SK-N-SH (cell line): ENCODE data around the gene COQ8B. TPM values are rescaled to one million over a fixed set of nuclear protein-coding genes. Genes with fewer than 3 reads are reported as not detected.
A peak's percentile ranks its signal among the peaks of the same experiment; 100 is the strongest.

Source experiments
- CTCF ChIA-PET: fragments of 300-600, 350-600 bp; formaldehyde crosslinking; extraction: SDS; loops from one replicate; lab custom pipeline; 2021; lab: Yijun Ruan, JAX
- POLR2A ChIA-PET: fragments of 350-600 bp; sonication (Branson Sonifier 250); formaldehyde crosslinking; extraction: SDS; loops from one replicate; lab custom pipeline; 2020; ENCODE audit warnings: antibody characterized with exemption, inconsistent platforms; lab: Yijun Ruan, JAX
- DNase-seq: peaks from one replicate; pipeline ENCODE4 v3.0.0; 2012
- H2AFZ ChIP-seq: fragments of 200-600 bp; sonication (generic); 2 replicates; pipeline ENCODE4 v1.8.1; 2016; ENCODE audit warnings: antibody characterized with exemption, mild to moderate bottlenecking, low read depth
- H3F3A ChIP-seq: fragments of 200-600 bp; sonication (generic); replicated peaks from 2 replicates; pipeline ENCODE3; 2016; ENCODE audit warnings: antibody characterized with exemption, mild to moderate bottlenecking; ENCODE audit not compliant: insufficient read depth
- H3K27ac ChIP-seq, 2 experiments: fragments of 200-500 bp in 1 of 2; fragments of 200-600 bp in 1 of 2; sonication (Bioruptor generic) in 1 of 2; sonication (generic), shearing (Covaris generic) in 1 of 2; 2 replicates each; pipeline versions ENCODE4 v1.5.1 to v1.6.1; 2014 to 2016; ENCODE audit warnings: low read depth in 2 of 2, inconsistent platforms in 1 of 2, low read length in 1 of 2, mild to moderate bottlenecking in 1 of 2, mixed read lengths in 1 of 2
- H3K27me3 ChIP-seq: fragments of 200-600 bp; sonication (generic), shearing (Covaris generic); 2 replicates; pipeline ENCODE4 v1.6.1; 2016; ENCODE audit warnings: mixed run types; ENCODE audit not compliant: insufficient read depth
- H3K36me3 ChIP-seq, 2 experiments: fragments of 200-500 bp in 1 of 2; fragments of 200-600 bp in 1 of 2; sonication (Bioruptor generic) in 1 of 2; sonication (generic) in 1 of 2; replicated peaks in 1 of 2; 2 replicates each; pipeline versions ENCODE3 to v1.5.1; 2014 to 2016; ENCODE audit warnings: low read length in 1 of 2, mild to moderate bottlenecking in 1 of 2; ENCODE audit not compliant: insufficient read depth in 2 of 2, control insufficient read depth in 1 of 2
- H3K4me1 ChIP-seq, 2 experiments: fragments of 200-500 bp in 1 of 2; fragments of 200-600 bp in 1 of 2; sonication (Bioruptor generic) in 1 of 2; sonication (generic), shearing (Covaris generic) in 1 of 2; 2 replicates each; pipeline versions ENCODE4 v1.5.1 to v1.6.1; 2014 to 2016; ENCODE audit warnings: low read depth in 1 of 2, low read length in 1 of 2, mixed run types in 1 of 2; ENCODE audit not compliant: insufficient read depth in 2 of 2, control insufficient read depth in 1 of 2
- H3K4me2 ChIP-seq: fragments of 200-600 bp; sonication (generic), shearing (Covaris generic); 2 replicates; pipeline ENCODE4 v1.6.1; 2017; ENCODE audit warnings: mixed run types
- H3K4me3 ChIP-seq, 2 experiments: fragments of 200-500 bp in 1 of 2; fragments of 200-600 bp in 1 of 2; sonication (Bioruptor generic) in 1 of 2; sonication (generic), shearing (Covaris generic) in 1 of 2; 2 replicates each; pipeline versions ENCODE4 v1.5.1 to v1.8.1; 2014 to 2016; ENCODE audit warnings: low read depth in 2 of 2, inconsistent platforms in 1 of 2, low read length in 1 of 2, mild to moderate bottlenecking in 1 of 2, mixed read lengths in 1 of 2, moderate library complexity in 1 of 2
- H3K79me2 ChIP-seq: fragments of 200-600 bp; sonication (generic); 2 replicates; pipeline ENCODE4 v1.8.1; 2017; ENCODE audit warnings: mild to moderate bottlenecking; ENCODE audit not compliant: insufficient read depth
- H3K9ac ChIP-seq: fragments of 200-600 bp; sonication (generic); 2 replicates; pipeline ENCODE4 v1.6.1; 2017; ENCODE audit warnings: mixed run types
- H3K9me2 ChIP-seq: fragments of 200-600 bp; sonication (generic); 2 replicates; pipeline ENCODE4 v1.6.1; 2017; ENCODE audit warnings: mixed run types
- H3K9me3 ChIP-seq: fragments of 200-600 bp; sonication (generic); 2 replicates; pipeline ENCODE4 v1.6.1; 2017; ENCODE audit warnings: mixed run types, mild to moderate bottlenecking, moderate library complexity
- H4K20me1 ChIP-seq: fragments of 200-600 bp; sonication (generic); 2 replicates; pipeline ENCODE4 v1.6.1; 2017; ENCODE audit warnings: mild to moderate bottlenecking, mixed run types; ENCODE audit not compliant: insufficient read depth
- CHD2 ChIP-seq: fragments of 150-350 bp; IDR thresholded peaks from 2 replicates; pipeline ENCODE4 v1.6.1; 2018; ENCODE audit warnings: low read length; ENCODE audit not compliant: partially characterized antibody
- CTCF ChIP-seq: fragments of 200-600 bp; sonication (generic); IDR thresholded peaks from 2 replicates; pipeline ENCODE4 v1.6.1; 2017; ENCODE audit warnings: antibody characterized with exemption, mild to moderate bottlenecking, moderate library complexity
- EP300 ChIP-seq, 2 experiments: IDR thresholded peaks; 2 replicates each; pipeline versions ENCODE4 v1.4.0 to v1.6.1; 2012; ENCODE audit warnings: borderline replicate concordance in 1 of 2, low read depth in 1 of 2, low read length in 1 of 2
- FOSL2 ChIP-seq: IDR thresholded peaks from 2 replicates; pipeline ENCODE4 v1.4.0; 2012; ENCODE audit warnings: low read depth, mild to moderate bottlenecking, moderate library complexity, borderline replicate concordance
- FOXJ3 ChIP-seq: sonication (generic); formaldehyde crosslinking; IDR thresholded peaks from 2 replicates; pipeline ENCODE4 v1.5.1; 2020; ENCODE audit warnings: mild to moderate bottlenecking, missing genetic modification reagents
- FOXM1 ChIP-seq: IDR thresholded peaks from 2 replicates; pipeline ENCODE4 v1.4.0; 2012; ENCODE audit warnings: low read depth, mild to moderate bottlenecking
- GABPA ChIP-seq: IDR thresholded peaks from 2 replicates; pipeline ENCODE4 v1.4.0; 2012; ENCODE audit warnings: low read depth, mild to moderate bottlenecking
- GATA2 ChIP-seq: sonication (generic); formaldehyde crosslinking; IDR thresholded peaks from 2 replicates; pipeline ENCODE4 v1.5.0; 2020; ENCODE audit warnings: mild to moderate bottlenecking, missing genetic modification reagents
- MEF2A ChIP-seq: IDR thresholded peaks from 2 replicates; pipeline ENCODE4 v1.4.0; 2012; ENCODE audit warnings: low read depth, borderline replicate concordance
- NFIC ChIP-seq: IDR thresholded peaks from 2 replicates; pipeline ENCODE4 v1.4.0; 2012; ENCODE audit warnings: borderline replicate concordance
- POLR2AphosphoS5 ChIP-seq: IDR thresholded peaks from 2 replicates; pipeline ENCODE4 v1.6.1; 2012; ENCODE audit warnings: low read depth, low read length
- RCOR1 ChIP-seq: fragments of 150-350 bp; IDR thresholded peaks from 2 replicates; pipeline ENCODE4 v1.6.1; 2017; ENCODE audit warnings: antibody characterized with exemption, low read length
- SIN3A ChIP-seq: IDR thresholded peaks from 2 replicates; pipeline ENCODE4 v1.6.1; 2012; ENCODE audit warnings: low read depth, mild to moderate bottlenecking, low read length, moderate library complexity, borderline replicate concordance
- TAF1 ChIP-seq: IDR thresholded peaks from 2 replicates; pipeline ENCODE4 v1.6.1; 2012; ENCODE audit warnings: low read depth, mild to moderate bottlenecking, low read length, moderate library complexity, borderline replicate concordance
- ZBTB33 ChIP-seq: IDR thresholded peaks from 2 replicates; pipeline ENCODE4 v1.4.0; 2012; ENCODE audit warnings: low read depth, borderline replicate concordance
- WGBS: methylation state at CpG from one replicate; pipeline ENCODE4 v1.1.6; 2017; ENCODE audit warnings: low lambda C conversion rate; 5-methylcytosine and 5-hydroxymethylcytosine counted together
- polyA plus RNA-seq, 3 experiments: library from polyadenylated mRNA; depleted of rRNA; stranded (reverse); fragments of >200 nt; gene quantifications; 2 replicates each; pipeline ENCODE4 v1.2.3, GENCODE V29; 2012
- TF ChIP-seq, protein P1 (sequence below): fragments of 150-350 bp; IDR thresholded peaks from 2 replicates; pipeline ENCODE4 v1.6.1; 2016; ENCODE audit warnings: mild to moderate bottlenecking, low read depth, low read length
- TF ChIP-seq, protein P2 (sequence below): IDR thresholded peaks from 2 replicates; pipeline ENCODE4 v1.4.0; 2012; ENCODE audit warnings: low read depth, borderline replicate concordance
- TF ChIP-seq, protein P3 (sequence below): fragments of 150-350 bp; IDR thresholded peaks from 2 replicates; pipeline ENCODE4 v1.6.1; 2017; ENCODE audit warnings: antibody characterized with exemption, low read length, low read depth, borderline replicate concordance

The COQ8B gene
- polyA plus RNA-seq, 1 of the 3 experiments (the other 2 are of a cell fraction), result 43.8 TPM

DNA sequence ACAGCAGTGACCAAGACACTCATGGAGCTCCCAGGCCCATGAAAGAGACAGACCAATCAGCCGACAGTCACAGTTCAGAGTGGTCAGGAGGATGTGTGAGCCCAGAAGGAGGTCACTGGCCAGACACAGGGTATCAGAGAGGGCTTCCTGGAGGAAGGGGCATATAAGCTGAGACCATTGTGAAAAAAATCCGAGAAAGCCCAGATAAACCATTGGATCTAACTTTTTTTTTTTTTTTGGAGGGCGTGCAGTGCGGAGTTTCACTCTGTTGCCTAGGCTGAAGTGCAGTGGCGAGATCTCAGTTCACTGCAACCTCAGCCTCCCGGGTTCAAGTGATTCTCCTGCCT is 4.4 kb upstream of the COQ8B start:
- Histone ChIP-seq H3F3A (peaks cover 10% of the 10 kb centered on the region), H3K36me3 (peaks cover 0 to 20% of the 10 kb centered on the region in 2 experiments), H4K20me1 (peaks cover 7% of the 10 kb centered on the region; the same call in 1 of the 2 replicates), H3K4me2 (0 out of 2 replicates have a peak overlapping the region, but pooled peaks have one; percentile 89), H3K4me3 (no peak overlapping the region), H3K4me1 (peaks cover 8 to 20% of the 10 kb centered on the region in 2 experiments; a peak in 1 of 4 replicates), H3K79me2 (peaks cover 79% of the 10 kb centered on the region), H3K27ac (no peak overlapping the region), H3K9me3 (no peaks in the 10 kb centered on the region), H2AFZ (no peak overlapping the region), H3K9me2 (no peaks in the 10 kb centered on the region), H3K27me3 (no peaks in the 10 kb centered on the region), H3K9ac (no peak overlapping the region)
- TF ChIP-seq MEF2A (no peak), POLR2AphosphoS5 (no peak), EP300 (IDR thresholded peaks at IDR 0.05; ENCODE audit: borderline replicate concordance in 1 of 2, low read depth in 1 of 2, low read length in 1 of 2) (no peak), FOSL2 (no peak), FOXJ3 (CRISPR knock-in tag) (no peak), ZBTB33 (no peak), RCOR1 (no peak)
- TF ChIP-seq, protein P1, sequence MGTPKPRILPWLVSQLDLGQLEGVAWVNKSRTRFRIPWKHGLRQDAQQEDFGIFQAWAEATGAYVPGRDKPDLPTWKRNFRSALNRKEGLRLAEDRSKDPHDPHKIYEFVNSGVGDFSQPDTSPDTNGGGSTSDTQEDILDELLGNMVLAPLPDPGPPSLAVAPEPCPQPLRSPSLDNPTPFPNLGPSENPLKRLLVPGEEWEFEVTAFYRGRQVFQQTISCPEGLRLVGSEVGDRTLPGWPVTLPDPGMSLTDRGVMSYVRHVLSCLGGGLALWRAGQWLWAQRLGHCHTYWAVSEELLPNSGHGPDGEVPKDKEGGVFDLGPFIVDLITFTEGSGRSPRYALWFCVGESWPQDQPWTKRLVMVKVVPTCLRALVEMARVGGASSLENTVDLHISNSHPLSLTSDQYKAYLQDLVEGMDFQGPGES, result no peak
- TF ChIP-seq, protein P2, sequence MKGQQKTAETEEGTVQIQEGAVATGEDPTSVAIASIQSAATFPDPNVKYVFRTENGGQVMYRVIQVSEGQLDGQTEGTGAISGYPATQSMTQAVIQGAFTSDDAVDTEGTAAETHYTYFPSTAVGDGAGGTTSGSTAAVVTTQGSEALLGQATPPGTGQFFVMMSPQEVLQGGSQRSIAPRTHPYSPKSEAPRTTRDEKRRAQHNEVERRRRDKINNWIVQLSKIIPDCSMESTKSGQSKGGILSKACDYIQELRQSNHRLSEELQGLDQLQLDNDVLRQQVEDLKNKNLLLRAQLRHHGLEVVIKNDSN, result no peak
- DNase-seq, result no peak
- CTCF ChIA-PET, result interaction anchor here (0.9 to 1.9 kb wide), 3 partner anchors 77 to 86 kb away, joined by 3 to 7 read pairs (median 3); partner anchors contain the start of gene EGLN2
- 85% methylated on average over 6 of the region's 6 CpGs for WGBS
- POLR2A ChIA-PET, result interaction anchor here (1.0 kb wide), 1 partner anchor 23 kb away, joined by 8 read pairs; no protein-coding TSS in a partner anchor

DNA sequence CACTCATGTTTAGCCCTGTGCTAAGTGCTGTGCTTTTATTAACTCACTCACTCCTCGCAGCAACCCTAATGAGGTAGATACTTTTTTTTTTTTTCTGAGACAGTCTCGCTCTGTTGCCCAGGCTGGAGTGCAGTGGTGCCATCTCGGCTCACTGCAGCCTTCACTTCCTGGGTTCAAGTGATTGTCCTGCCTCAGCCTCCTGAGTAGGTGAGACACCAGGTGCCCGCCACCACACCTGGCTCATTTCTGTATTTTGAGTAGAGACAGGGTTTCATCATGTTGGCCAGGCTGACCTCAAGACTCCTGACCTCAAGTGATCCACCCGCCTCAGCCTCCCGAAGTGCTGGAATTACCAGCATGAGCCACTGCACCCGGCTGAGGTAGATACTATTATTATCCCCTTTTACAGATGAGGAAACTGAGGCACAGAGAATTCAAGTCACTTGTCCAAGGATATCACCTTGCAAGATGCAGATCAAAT is 2.8 kb upstream of the COQ8B start:
- no peak for DNase-seq
- H3K4me1 ChIP-seq, result peaks cover 8 to 30% of the 10 kb centered on the region in 2 experiments; a peak in 1 of 4 replicates
- no peak overlapping the region for H3K27ac ChIP-seq
- H3K4me3 ChIP-seq, result peak overlapping the region; percentile 70 to 80; a peak in 3 of 4 replicates
- peak overlapping the region; percentile 98; the same call in 1 of the 2 replicates for H3K9ac ChIP-seq
- ChIA-PET CTCF (no interaction called here), POLR2A (interaction anchor here (0.6 kb wide), 1 partner anchor 15 kb away, joined by 3 read pairs; no protein-coding TSS in a partner anchor)
- no peak overlapping the region for H2AFZ ChIP-seq
- H3F3A ChIP-seq, result peaks cover 17% of the 10 kb centered on the region
- peaks cover 0 to 13% of the 10 kb centered on the region in 2 experiments for H3K36me3 ChIP-seq
- peaks cover 7% of the 10 kb centered on the region; the same call in 1 of the 2 replicates for H4K20me1 ChIP-seq
- H3K4me2 ChIP-seq, result peak overlapping the region; percentile 89
- H3K79me2 ChIP-seq, result peaks cover 73% of the 10 kb centered on the region
- no peaks in the 10 kb centered on the region for H3K9me3 ChIP-seq
- H3K27me3 ChIP-seq, result no peaks in the 10 kb centered on the region
- H3K9me2 ChIP-seq, result no peaks in the 10 kb centered on the region
- WGBS, result 83% methylated on average over 7 of the region's 7 CpGs
- TF ChIP-seq CHD2 (no peak), RCOR1 (no peak), GABPA (no peak), GATA2 (CRISPR knock-in tag) (no peak), FOXM1 (no peak), SIN3A (no peak), POLR2AphosphoS5 (no peak), FOXJ3 (CRISPR knock-in tag) (no peak), NFIC (no peak), CTCF (no peak), TAF1 (no peak)
- TF ChIP-seq, protein P2, result no peak
- TF ChIP-seq, protein P3, sequence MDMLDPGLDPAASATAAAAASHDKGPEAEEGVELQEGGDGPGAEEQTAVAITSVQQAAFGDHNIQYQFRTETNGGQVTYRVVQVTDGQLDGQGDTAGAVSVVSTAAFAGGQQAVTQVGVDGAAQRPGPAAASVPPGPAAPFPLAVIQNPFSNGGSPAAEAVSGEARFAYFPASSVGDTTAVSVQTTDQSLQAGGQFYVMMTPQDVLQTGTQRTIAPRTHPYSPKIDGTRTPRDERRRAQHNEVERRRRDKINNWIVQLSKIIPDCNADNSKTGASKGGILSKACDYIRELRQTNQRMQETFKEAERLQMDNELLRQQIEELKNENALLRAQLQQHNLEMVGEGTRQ, result no peak
